GM20000 (cell line): Measurements from ENCODE around the gene ZDHHC1.
"Not testable (repeated sequence)": the region's sequence is repeated elsewhere in the genome, so short reads cannot be mapped to it uniquely, and the experiment has no call there.

ENCODE experiments used
- DNase-seq: peaks from one replicate; pipeline ENCODE4 v3.0.0; 2012; ENCODE audit warnings: low spot score
- TF ChIP-seq, protein P1 (sequence below): IDR thresholded peaks from 2 replicates; pipeline ENCODE4 v1.5.1; 2012; ENCODE audit warnings: mild to moderate bottlenecking, control low read depth; ENCODE audit errors: extremely low read depth, missing control alignments

Gene ZDHHC1

DNA sequence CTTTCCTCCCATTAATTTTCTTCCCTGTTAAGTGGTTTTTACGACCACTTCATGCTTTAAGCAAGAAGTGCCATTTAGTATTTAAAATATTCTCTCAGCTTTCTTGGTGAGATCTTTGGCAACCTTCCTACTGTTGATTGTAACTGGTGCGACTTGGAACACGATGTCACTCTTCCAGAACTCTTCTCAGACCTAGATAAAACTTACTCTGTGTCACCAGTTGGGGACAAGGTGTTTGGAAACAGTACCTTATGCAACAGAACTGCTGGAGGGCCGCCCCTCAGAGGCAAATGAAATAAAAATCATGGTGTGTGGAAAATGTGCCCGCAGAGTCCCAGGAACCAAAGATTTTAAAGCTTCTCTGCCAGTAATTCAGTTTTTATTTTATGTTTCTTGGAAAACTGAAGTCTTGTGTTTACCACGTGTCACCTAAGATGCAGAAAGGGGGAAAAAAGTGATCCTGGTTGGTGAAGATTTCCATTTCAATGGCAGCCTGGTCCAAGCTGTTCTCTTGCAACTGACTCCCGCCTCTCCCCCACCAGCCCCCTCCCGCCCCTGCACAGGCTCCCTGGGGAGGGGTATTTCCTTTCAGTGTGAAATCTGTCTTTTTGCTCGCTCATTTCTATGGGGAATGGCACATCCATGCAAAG is 7.5 kb upstream of the ZDHHC1 start:
- no peak for DNase-seq
- TF ChIP-seq, protein P1, sequence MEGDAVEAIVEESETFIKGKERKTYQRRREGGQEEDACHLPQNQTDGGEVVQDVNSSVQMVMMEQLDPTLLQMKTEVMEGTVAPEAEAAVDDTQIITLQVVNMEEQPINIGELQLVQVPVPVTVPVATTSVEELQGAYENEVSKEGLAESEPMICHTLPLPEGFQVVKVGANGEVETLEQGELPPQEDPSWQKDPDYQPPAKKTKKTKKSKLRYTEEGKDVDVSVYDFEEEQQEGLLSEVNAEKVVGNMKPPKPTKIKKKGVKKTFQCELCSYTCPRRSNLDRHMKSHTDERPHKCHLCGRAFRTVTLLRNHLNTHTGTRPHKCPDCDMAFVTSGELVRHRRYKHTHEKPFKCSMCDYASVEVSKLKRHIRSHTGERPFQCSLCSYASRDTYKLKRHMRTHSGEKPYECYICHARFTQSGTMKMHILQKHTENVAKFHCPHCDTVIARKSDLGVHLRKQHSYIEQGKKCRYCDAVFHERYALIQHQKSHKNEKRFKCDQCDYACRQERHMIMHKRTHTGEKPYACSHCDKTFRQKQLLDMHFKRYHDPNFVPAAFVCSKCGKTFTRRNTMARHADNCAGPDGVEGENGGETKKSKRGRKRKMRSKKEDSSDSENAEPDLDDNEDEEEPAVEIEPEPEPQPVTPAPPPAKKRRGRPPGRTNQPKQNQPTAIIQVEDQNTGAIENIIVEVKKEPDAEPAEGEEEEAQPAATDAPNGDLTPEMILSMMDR = no peak

DNA sequence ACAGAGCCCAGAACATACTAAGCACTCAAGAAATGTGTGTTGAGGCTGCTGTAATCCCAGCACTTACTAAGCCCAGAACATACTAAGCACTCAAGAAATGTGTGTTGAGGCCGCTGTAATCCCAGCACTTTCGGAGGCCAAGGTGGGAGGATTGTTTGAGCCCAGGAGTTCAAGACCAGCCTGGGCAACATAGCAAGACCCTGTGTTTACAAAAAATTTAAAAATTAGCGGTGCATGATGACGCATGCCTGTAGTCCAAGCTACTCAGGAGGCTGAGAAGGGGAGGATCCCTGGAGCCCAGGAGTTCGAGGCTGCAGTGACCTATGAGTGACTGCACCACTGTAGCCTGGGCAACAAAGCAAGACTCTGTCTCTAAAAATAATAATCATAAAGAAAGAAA is 6.7 kb upstream of the ZDHHC1 start:
- DNase-seq = no peak
- TF ChIP-seq, protein P1 = no peak

DNA sequence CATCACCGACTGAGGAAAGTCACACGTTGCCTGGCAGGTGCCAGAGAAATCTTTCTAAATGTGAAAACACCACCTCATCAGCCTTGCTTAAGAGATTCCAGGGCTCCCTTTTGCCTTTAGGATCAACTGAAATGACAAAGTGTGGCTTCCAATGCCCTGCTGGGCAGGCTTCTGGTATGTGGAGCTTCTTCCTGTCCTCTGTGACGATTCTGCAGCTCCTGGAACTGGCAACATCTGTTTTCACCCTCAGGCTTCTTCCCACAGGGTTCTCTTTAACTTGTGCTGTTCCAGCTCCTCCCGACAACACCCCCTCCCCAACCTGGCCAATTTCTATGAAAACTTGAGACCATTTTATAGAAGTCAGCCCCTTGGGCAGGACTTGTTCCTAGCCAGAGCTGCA is 4.8 kb upstream of the ZDHHC1 start:
- no peak for DNase-seq
- TF ChIP-seq, protein P1 = no peak

DNA sequence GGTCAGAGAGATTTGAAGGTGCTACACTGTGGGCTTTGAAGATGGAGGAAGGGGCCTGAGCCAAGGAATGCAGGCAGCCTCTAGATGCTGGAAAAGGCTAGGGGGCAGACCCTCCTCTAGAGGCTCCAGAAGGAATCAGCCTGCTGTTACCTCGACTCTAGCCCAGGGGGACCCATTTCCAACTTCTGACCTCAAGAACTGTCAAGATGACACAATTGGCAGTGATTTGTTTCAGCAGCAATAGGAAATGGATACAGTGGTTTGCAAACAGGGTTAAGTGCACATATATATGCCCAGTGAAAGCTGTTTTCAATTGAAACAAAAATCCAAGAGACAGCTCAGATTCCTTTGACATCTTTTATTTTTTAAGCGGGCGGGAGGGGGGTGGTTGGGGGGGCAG is 3.7 kb upstream of the ZDHHC1 start:
- DNase-seq = no peak
- TF ChIP-seq, protein P1 = no peak

DNA sequence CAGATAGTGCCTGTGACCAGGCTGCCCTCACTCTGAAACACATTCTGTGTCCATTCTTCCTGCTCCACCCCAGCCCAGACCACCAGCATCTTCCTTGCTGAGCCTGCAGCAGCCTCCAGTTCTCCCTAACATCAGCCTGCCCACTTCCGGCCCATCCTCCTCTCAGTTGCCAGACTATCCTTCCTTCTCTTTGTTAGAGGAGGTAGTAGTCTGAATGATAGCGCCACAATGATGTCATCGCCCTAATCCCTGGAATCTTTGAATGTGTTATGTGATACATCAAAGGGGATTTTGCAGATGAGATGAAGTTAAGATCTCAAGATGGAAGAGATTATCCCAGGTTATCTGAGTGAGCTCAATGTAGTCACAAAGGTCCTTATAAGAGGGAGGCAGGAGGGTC is 3.2 kb upstream of the ZDHHC1 start:
- DNase-seq = no peak
- TF ChIP-seq, protein P1 = no peak

DNA sequence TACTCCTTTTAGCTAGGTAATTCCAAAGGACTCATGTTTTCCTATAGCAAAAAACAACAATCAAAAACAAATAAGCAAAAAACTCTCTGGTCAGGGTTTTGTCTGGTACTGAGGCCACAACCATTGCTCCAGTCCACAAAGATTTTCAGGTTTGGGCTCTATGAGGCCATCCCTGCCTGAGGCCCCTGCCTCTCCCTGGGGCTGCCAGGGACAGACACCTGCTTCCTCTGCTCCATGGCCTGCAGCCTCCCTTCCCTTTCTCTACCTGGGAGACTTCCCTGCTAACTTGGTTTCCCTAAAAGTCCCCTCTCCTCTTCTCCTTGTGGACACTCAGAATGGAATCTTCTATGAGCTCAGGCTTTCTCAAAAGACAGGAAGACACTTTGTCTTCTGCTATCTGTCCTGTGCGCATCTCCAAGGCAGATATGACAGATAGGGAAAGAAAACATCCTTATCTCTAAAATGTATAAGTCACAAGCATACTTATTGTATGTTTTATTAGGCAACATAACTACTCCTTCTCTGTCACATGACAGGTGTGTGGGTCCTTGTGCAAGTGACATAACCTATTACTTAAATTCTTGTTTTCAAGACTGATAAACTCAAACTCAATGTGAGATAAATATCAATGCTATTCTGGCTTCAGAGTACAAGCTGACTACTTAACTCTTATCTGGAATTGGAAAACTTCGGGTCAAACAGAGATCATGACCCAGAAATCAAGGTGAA is 1.2 kb upstream of the ZDHHC1 start:
- no peak for DNase-seq

DNA sequence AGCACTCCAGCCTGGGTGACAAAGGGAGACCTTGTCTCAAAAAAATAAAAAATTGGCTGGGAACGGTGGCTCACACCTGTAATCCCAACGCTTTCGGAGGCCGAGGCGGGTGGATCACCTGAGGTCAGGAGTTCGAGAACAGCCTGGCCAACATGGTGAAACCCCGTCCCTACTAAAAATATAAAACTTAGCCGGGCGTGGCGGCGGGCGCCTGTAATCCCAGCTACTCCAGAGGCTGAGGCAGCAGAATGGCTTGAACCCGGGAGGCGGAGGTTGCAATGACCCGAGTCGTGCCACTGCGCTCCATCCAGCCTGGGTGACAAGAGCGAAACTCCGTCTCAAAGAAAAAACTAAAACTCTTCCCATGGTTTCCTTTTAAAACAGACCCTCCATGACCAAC is 856 bp downstream of the ZDHHC1 start:
- DNase-seq = not testable (repeated sequence)

More for the DNA sequence above, 1.2 kb upstream of the ZDHHC1 start:
- TF ChIP-seq, protein P1 = no peak
